ENCODE data around the gene TTYH1.
"Not testable (repeated sequence)": the region's sequence is repeated elsewhere in the genome, so short reads cannot be mapped to it uniquely, and the experiment has no call there.

The TTYH1 gene

GRCh38 chr19:54446349-54446748 is 31.1 kb downstream of the TTYH1 start:
- DNase-seq: not testable (repeated sequence)

- DNase-seq: peak; percentile 78
Measured at GRCh38 chr19:54448040-54448773, 32.9 kb downstream of the TTYH1 start.

- peak; percentile 99 for DNase-seq
Measured at GRCh38 chr19:54448774-54449700, 33.8 kb downstream of the TTYH1 start, which contains the start of gene LENG8. LENG8 (plus strand) TSS chr19:54449199; CDS start chr19:54451345, 2,146 bp downstream.

GRCh38 chr19:54449701-54450069 is 34.4 kb downstream of the TTYH1 start:
- peak; percentile 47 for DNase-seq

GRCh38 chr19:54451331-54451871 is 36.1 kb downstream of the TTYH1 start:
- peak; percentile 96 for DNase-seq

GRCh38 chr19:54451997-54452396 is 36.7 kb downstream of the TTYH1 start:
- no peak for DNase-seq

GRCh38 chr19:54452626-54453025 is 37.4 kb downstream of the TTYH1 start:
- DNase-seq: no peak

GRCh38 chr19:54453921-54454780 is 38.9 kb downstream of the TTYH1 start:
- no peak for DNase-seq

GRCh38 chr19:54454781-54455675 is 39.8 kb downstream of the TTYH1 start:
- no peak for DNase-seq

GRCh38 chr19:54455786-54456422 is 40.6 kb downstream of the TTYH1 start:
- no peak for DNase-seq

- DNase-seq: no peak
Measured at GRCh38 chr19:54456423-54457373, 41.4 kb downstream of the TTYH1 start.

- no peak for DNase-seq
Measured at GRCh38 chr19:54457773-54458647, 42.7 kb downstream of the TTYH1 start.

- no peak for DNase-seq
Measured at GRCh38 chr19:54458648-54459281, 43.5 kb downstream of the TTYH1 start.

GRCh38 chr19:54459282-54460229 is 44.3 kb downstream of the TTYH1 start:
- no peak for DNase-seq

- DNase-seq: no peak
Measured at GRCh38 chr19:54460230-54461005, 45.2 kb downstream of the TTYH1 start.

- no peak for DNase-seq
Measured at GRCh38 chr19:54461210-54461609, 45.9 kb downstream of the TTYH1 start.

Measured in suppressor macrophage treated with lipopolysaccharide for 4 hours (primary cell).